Hematopoietic multipotent progenitor cell (in vitro differentiated cells): Measurements from ENCODE around the gene SLC44A5. TPM values are rescaled to one million over a fixed set of nuclear protein-coding genes. Genes with fewer than 3 reads are reported as not detected.
"Not testable (repeated sequence)": the region's sequence is repeated elsewhere in the genome, so short reads cannot be mapped to it uniquely, and the experiment has no call there.

Experiments used
- DNase-seq, 3 donors: peaks; one replicate each; pipeline ENCODE4 v3.0.0-alpha.2; 2011 to 2015; ENCODE audit warnings: low read depth in 2 of 3, low spot score in 2 of 3
- total RNA-seq: library from RNA; depleted of rRNA; stranded (reverse); fragments of >200 nt; gene quantifications from one replicate; pipeline ENCODE4 v1.2.3, GENCODE V29; 2012

Gene SLC44A5
- total RNA-seq, result 3.5 TPM

DNA sequence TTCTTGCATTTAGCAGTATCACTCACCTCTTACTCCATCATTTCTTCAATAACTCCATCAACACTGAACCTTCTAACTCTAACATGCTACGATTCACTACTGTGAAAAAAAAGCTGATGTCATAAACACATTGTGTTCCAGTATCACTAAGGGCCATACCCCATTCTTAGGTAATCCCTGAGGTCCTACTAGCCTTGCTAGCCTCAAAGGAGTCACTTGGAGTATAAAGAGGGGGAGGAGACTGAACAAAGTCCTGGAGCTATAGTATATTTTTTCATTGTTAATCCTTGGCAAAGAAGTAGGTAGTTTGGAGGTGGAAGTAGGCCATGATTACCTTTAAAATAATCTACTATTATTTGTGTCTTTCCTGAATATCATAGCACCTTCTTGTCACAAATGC lies at the start of gene SLC44A5:
TSS of gene SLC44A5 (minus strand) at position 101 of the 400 bp plus-strand sequence. CDS start 69,667 bp downstream, outside the sequence.
- no peak for DNase-seq

DNA sequence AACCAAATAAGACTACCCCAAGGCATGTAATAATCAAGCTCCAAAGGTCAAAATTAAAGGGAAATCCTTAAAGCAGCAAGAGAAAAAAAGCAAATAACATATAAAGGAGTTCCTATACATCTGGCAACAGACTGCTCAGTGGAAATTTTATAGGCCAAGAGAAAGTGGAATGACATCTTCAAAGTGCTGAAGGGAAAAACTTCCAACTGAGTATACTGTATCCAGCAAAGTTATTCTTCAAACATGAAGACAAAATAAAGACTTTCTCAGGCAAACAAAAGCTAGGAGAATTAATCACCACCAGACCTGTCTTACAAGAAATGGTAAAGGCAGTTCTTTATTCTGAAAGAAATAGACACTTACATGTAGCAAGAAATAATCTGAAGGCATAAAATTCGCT lies 45.0 kb upstream of the SLC44A5 start:
- no peak for DNase-seq

DNA sequence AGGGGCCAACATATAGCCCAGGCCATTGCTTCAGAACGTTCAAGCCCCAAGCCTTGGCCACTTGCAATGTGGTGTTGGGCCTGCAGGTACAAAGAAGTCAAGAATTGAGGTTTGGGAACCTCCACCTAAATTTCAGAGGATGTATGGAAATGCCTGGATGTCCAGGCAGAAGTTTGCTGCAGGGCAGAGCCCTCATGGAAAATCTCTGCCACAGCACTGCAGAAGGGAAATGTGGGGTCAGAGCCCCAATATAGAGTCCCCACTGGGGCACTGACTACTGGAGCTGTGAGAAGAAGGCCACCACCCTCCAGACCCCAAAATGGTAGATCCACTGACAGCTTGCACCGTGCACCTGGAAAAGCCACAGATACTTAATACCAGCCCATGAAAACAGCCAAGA lies 36.3 kb upstream of the SLC44A5 start:
- DNase-seq, result not testable (repeated sequence)

DNA sequence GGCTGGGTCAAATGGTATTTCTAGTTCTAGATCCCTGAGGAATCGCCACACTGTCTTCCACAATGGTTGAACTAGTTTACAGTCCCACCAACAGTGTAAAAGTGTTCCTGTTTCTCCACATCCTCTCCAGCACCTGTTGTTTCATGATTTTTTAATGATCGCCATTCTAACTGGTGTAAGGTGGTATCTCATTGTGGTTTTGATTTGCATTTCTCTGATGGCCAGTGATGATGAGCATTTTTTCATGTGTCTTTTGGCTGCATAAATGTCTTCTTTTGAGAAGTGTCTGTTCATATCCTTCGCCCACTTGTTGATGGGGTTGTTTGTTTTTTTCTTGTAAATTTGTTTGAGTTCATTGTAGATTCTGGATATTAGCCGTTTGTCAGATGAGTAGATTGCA lies 34.2 kb upstream of the SLC44A5 start:
- DNase-seq, result not testable (repeated sequence)

DNA sequence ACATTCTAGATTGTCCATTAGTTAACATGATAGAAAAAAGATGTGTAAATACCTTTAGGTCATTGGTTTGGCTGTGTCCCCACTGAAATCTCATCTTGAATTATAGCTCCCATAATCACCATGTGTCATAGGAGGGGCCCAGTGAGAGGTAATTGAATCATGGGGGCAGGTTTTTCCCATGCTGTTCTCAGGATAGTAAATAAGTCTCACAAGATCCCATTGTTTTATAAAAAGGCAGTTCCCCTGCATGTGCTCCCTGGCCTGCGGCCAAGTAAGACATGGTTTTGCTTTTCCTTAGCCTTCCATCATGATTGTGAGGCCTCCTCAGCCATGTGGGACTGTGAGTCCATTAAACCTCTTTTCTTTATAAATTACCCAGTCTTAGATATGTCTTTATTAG lies 32.5 kb upstream of the SLC44A5 start:
- DNase-seq, result no peak

DNA sequence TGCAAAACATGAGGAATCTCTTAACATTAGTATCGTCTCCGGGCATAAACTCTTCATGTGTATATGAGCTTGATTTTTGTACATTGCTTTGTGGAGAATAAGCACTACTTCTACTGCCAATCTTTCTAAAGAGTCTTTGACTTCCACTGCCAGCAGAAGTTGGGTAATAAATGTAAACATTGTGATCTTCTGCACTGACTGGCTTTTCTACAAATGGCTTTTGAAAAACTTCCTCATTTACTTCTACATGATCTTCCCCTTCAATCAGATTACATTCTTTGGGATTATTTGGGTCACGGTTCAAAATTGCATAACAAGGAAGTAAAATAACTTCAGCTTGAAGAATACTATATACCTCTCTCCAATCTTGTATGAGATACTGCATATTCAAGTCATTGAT lies 30.4 kb upstream of the SLC44A5 start:
- no peak for DNase-seq

DNA sequence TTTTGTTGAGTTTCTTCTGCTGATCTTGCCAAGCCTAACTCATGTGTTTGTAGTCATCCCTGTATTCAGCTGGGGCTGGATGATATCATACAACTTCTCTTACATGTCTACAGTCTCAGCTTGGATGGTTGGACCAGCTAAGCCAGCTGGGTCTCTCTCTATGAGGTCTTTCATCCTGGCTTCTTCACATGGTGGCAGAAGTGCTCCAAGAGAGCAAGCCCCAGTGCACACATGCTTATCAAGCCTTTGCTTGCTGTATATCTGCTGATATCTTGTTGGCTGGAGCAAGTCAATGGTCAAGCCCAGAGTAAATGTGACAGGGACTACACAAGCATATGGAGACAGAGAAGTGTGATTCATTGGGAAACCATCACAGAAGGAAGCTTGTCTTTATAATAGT lies 29.2 kb upstream of the SLC44A5 start:
- DNase-seq, result no peak

DNA sequence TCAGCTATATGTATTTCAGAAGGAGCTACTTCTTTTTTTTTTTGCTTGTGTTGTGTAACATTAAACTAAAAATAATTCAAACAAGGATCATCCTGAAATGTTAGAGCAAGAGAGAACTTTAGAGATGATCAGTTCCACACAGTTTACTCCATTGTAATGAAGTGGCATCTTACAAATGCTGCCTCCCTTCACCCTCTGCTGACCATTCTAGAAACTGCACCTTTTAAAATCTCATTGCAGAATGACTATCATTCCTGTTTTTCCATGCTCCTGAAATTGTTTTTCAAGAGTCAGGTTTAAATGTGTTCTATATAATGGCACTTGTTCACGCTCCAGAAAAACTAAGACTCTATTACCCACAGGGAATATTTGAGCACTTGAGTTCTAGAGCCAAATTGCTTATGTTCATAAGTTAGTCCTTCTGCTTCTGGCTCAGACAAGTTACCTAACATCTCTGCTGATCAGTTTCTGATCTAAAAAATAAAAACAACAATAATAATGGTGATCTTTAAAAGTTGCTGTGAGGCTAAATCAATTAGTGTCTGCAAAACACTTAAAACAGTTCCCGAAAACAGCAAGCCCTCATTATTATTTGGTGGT lies 21.5 kb upstream of the SLC44A5 start:
- DNase-seq, result peak in 2 of 3 donors; percentile 4 to 45

DNA sequence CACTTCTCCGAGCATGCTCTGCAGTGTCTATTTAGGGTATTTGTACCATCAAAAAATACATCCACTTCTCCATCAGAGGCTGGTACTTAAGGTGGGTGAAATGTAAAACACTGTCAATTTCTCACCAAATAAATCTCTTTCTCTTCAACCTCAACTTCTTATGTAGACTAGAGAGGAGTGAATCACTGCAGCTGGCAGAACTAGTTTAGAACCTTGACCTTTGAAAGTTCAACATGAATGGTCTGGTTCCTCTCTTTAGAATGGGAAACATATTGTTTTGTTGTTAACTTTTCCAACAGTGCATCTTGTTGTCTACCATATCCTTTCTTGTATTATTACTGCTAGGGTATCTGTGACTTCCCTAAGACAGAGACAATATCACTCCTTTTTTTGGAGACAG lies 20.1 kb upstream of the SLC44A5 start:
- DNase-seq, result no peak

DNA sequence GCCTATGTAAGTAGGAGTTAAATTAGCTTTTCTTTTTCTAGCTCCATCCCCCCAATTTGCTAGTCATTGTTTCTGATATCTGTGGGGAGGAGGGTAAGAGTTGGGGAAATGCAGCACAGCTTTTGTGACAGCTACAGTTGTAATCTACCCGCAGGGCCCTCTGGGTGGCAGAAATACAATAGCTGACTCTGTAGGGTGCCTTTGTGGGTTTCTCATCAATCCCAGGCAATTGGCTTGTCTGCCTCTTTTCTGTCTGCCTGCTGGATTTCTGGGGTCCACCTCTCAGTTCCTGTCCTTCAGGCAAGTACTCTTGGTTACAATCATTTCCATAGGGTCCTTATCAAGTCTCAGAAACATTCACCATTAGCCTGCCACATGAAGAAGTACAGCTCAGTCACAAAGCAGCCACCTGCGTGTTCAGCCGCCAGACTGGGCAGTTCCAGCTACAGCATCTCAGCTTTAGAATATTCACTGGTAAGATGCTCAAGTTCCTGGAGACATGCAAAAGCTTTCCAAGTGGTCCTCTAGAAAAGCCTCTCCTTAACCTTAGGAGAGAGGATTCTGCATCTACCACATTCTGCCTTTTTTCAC lies 19.2 kb upstream of the SLC44A5 start:
- no peak for DNase-seq

DNA sequence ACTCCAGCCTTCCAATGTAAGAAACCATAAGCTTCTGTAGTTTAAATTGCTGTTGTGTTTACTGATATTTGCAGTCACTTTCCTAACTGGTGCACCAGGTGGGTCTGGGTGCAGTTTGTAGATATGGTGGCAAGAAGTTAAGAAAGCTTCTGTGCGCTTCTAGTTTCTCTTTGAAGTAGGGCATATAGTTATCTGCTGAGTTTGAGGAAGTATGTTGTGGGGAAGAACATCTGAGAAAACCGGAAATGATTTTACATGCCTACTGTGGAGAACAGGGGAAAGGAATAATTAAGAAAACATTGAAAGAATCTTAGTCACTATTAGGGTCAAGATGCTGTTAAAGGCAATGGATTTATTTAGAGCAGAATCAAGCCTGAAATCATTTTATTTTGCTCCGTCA lies 14.9 kb upstream of the SLC44A5 start:
- no peak for DNase-seq

DNA sequence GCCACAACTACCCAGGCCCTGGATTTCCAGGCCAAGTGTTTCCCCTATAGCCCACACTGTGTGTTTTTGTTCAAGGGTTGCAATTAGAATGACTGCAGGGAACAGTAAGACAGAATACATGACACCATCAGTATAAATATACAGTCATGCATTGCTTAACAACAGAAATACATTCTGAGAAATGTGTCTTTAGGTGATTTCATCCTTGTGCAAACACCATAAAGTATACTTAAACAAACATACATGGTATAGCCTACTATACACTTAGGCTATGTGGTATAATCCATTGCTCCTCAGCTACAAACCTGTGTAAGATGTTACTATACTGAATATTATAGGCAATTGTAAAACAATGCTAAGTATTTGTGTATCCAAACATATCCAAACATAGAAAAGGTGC lies 7.5 kb upstream of the SLC44A5 start:
- DNase-seq, result no peak

DNA sequence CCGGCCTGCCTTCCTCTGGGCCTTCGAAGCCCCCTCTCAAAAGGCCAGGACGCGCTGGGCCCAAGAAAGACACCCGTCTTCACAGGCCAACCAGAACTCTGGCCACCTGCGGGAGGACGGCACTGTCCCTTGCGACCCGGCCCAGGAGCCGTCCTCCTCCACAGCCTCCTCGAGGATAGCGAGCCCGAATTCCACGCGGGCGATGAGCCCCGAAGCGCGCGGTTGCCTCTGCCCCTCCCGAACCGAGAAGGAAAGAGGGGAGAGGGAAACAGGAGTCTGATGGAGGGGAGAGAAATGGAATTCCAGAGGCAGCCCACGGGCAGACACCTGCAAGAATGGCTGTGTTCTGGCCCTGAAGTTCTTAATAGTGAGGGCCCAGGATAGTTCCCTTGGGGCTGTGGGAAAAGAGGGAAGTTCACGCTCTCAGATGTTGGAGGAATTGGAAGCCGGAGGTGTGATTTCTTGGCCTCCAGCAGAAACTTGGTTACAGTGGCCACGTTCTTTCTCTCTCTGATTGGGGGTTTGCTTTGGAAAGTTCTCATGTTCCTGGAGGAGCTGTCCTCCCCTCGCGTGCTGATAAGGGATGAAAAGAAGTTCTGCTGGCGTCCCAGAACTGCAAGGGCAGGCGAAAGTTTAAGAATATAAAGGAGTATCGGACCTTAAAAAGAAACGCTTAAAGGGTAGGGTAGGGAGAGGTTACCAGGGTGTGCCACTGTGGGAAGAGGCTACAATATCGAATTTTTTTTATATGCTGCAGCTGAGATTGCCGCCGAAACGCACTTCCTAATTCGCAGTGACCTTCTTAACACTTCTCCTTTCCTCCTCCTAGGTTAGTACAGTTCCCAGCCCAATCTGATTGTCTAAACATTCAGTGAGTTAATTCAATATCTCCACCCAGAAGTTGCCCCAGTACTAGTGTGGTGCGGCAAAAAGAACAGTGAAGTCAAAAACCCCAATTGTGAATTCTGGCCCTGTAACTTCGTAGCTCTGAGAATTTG lies 5.8 kb upstream of the SLC44A5 start:
- DNase-seq, result peak in 2 of 3 donors; percentile 5 to 22

DNA sequence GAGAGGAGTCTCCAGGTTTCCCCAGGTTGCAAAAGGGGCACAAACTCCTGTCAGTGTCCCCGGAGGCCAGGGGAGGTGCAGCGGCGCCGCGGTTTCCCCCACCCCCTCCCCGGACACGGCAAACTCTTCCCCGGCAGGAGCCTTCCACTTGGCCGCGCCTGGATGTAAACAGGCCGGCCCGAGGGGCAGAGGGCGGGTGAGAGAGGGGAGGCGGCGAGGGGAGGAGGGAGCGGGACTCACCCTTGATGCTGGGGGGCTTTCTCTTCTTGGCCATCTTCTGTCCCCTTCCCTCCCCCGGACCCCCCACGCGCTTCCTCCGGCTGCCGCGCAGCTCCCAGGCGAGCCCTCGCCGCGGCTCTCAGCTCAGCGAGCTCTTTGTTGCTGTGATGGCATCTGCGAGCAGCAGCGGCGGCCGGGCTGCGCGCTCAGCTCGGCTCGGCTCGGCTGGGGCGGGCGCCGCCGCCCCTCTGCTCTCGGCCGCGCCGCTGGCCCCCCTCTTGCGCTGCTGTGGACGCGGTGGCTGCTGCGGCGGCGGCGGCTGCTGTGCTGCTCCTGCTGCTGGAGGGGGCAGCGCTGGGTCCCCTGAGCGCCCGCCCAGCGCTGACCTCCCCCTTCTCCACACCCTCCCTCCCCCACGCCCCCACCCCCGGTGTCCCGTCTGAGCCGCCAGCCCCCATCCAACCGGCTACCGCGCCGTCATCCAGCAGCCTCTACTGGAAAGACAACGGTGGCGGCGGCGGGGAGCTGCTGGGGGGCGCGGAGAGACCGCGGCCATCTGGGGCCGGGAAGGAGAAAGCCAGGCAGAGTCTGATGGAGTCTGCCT lies 4.9 kb upstream of the SLC44A5 start:
- peak in 2 of 3 donors; percentile 38 to 52 for DNase-seq

DNA sequence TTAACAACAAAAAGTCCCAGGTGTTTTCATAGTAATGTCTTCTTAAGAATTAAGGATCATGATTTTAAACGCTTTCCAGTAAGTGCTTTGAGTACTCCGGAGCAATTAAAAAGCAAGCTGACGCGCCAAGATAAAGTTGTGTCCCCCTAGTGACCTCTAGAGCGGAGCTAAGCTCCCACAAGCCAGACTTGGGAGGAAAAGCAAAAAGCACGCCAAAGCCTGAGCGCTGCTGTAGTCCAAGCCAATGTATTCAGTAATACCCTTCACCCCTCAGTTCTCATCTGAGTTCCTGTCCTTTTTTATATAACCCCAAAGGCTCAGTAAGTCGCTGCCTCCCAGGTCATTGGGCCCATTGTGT lies 3.5 kb upstream of the SLC44A5 start:
- no peak for DNase-seq

DNA sequence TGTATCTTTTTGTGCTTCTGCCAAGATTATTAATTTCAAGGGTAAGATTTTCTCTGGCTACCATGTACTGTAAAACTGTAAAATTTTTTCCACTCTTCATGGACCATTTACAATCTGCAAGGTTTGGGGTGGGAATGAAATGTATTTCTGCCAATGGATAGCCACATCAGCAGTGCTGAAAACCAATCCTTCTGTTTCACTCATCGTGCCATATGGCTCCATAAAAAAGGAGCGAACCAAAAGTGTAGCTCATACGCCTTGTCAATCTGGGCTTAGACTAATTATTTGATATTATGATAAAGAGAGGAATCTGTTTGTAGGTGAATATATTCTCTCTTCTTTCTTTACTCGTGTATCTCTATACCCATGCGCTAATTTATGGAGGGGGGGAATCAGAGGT lies 3.0 kb upstream of the SLC44A5 start:
- no peak for DNase-seq

DNA sequence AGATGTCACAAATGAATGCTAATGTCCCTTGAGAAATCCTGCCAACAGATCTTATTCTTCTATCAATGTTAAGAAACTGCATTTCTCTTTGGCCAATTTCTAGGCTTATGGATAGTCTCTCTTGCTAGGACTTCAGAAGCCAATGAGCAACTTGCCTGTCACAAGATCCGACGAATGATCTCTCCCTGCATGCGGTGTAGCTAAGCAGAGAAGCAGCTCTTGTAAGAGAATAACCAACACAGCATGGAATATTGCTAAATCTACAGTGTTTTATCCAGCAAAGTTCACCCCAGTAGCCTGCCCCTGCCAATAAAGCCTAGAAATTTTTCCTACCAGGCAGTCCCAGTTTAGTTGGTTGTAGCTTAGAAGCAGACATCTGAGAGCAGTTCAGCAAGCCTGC lies 2.1 kb upstream of the SLC44A5 start:
- DNase-seq, result no peak

DNA sequence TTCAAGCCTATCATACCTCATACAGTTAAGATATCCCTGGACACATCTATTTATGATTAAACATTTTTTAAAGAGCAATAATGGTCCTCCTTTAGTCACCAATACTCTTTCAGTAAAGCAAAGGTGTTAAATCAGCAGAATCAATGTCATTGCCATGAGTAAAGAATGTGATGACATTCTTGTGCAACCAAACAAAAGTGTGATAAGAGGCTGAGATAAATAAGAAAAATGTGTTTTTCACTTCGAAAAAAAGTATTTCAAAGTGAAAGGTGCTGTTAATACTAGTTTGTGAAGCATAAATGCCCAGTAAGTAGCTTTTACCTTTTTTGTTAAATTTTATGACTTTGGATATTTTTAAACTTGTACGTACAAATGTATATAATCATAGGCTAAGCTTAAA lies 8.4 kb downstream of the SLC44A5 start:
- DNase-seq, result no peak

DNA sequence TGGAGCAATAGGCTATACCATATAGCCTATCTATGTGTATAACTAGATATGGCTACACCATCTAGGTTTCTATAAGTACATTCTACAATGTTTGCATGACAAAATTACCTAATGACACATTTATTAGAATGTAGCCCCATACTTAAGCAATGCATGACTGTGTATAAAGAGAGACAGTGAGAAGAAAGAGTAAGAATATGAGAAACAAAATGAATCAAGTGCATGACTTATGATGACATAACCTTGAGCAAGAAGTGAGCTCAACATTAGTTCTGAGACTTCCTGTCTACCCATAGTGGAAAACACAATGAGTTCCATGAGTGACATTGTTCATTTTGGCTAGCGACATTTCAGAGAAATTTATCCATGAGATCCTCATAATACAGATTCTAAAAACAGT lies 10.1 kb downstream of the SLC44A5 start:
- no peak for DNase-seq

DNA sequence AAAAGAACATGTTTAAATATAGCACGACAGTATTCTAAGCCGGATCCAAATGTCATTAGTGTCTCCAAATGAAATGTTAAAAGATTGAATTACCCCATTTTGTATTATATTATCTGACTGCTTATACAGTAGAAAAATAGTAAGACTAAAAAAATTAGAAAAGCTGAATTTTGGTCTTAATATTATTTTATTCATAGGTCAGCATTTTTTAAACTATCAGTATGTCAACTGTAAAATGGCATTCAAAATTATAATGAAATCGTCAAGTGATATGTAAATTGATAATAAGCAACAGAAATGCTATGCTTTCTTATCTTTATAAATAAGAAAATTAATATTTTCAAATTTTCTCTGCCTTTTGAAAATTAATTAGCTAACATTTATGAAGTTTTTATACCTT lies 16.6 kb downstream of the SLC44A5 start:
- no peak for DNase-seq

DNA sequence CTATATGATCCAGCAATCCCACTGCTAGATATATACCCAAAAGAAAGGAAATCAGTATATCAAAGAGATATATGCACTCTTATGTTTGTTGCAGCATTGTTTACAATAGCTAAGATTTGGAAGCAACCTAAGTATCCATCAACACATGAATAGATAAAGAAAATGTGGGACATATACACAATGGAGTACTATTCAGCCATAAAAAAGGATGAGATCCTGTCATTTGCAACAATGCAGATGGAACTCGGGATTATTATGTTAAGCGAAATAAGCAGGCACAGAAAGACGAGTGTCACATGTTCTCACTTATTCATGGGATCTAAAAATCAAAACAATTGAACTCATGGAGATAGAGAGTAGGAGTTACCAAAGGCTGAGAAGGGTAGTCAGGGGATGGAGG lies 17.5 kb downstream of the SLC44A5 start:
- not testable (repeated sequence) for DNase-seq
